ENCODE data around the gene DNAJC4.

- TF ChIP-seq CTCF (conservative IDR thresholded peaks at IDR 0.05) = no peak
- TF ChIP-seq EZH2 (IDR thresholded peaks at IDR 0.05; ENCODE audit: low read depth) = no peak
Measured at GRCh38 chr11:64281957-64282770, 51.8 kb downstream of the DNAJC4 start.

Data from PC-9 (cell line).